Measurements from ENCODE around the gene PCNX2.

DNA sequence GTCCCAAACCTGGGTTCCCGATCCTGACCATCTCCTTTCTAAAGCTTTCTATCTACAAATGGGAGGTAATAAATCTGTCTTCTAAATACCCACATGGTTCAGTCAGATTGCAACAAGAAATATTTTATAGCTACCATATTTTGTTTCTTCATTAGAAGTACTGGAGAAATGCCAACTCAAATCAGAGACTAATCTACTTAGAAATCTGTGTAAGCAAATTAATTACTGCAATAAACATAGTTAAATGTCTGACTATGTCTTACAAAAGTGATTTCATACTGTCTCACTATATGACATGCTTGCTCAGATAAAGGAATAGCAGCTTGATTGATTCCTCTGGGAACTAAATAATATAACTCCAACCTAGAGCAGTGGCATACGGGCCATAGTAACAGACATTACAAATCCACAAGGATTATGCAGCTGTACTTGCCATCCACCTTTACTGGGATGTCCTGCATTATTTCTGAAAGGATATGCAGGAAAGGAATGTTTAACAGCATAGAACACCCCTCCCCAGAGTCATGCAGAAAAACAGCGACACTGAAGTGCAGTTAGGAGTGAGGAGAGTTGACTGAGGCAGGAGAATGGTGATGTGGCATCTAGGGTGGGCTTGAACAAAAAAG is 80.3 kb downstream of the PCNX2 start:
- no peak for TF ChIP-seq CTCF (conservative IDR thresholded peaks at IDR 0.05; ENCODE audit: low read length)
- no peak for TF ChIP-seq EZH2phosphoT487 (IDR thresholded peaks at IDR 0.05; ENCODE audit: borderline replicate concordance)

Measured in Loucy (cell line).